Suprapubic skin (tissue), 4 donors: ENCODE measurements around the gene HEBP1.

Experiments used
- POLR2A ChIP-seq, 2 donors: fragments of 450-650 bp; IDR thresholded peaks; one replicate each; pipeline ENCODE4 v1.6.1; 2017; ENCODE audit warnings: antibody characterized with exemption in 2 of 2, mild to moderate bottlenecking in 2 of 2, moderate library complexity in 2 of 2
- POLR2AphosphoS5 ChIP-seq, 3 donors: sonication (generic); formaldehyde crosslinking; IDR thresholded peaks; one replicate each; pipeline ENCODE4 v1.6.1; 2017; ENCODE audit warnings: antibody characterized with exemption in 3 of 3
- TF ChIP-seq, protein P1 (sequence below), 2 donors: fragments of 200-600 bp in 1 of 2; fragments of 450-650 bp in 1 of 2; sonication (generic) in 1 of 2; IDR thresholded peaks; one replicate each; pipeline ENCODE4 v1.5.1; 2016 to 2019; ENCODE audit warnings: antibody characterized with exemption in 2 of 2, mild to moderate bottlenecking in 1 of 2, moderate library complexity in 1 of 2

DNA sequence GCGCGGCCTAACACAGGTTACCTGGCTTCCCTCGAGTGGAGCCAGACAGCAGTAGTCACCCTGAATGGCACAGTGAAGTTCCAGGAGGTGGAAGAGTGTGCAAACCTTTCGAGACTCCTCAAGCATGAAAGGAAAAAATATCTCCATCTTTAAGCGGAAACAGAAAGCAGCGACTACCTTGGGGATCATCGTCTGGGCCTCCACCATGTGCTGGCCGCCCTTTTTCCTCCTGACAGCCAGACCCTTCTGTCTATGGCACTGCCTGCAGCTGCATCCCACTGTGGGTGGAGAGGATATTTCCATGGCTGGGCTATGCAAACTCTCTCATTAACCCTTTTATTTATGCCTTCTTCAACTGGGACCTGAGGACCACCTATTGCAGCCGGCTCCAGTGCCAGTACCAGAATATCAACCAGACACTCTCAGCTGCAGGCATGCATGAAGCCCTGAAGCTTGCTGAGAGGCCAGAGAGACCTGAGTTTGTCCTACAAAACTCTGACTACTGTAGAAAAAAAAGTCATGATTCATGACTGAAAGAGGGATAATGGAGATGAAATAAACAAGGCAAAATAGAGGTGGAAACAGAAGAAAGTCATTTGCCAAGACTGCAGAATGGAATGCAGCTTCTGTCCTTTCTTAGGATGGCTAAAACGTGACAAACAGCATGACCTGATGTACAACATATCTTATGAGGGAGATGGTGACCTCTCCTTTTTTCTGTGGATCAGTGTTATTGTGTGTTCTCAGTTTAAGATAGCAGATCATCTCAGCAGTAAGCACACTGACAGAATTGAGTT, 2.4 kb upstream of the HEBP1 start:
- TF ChIP-seq, protein P1, sequence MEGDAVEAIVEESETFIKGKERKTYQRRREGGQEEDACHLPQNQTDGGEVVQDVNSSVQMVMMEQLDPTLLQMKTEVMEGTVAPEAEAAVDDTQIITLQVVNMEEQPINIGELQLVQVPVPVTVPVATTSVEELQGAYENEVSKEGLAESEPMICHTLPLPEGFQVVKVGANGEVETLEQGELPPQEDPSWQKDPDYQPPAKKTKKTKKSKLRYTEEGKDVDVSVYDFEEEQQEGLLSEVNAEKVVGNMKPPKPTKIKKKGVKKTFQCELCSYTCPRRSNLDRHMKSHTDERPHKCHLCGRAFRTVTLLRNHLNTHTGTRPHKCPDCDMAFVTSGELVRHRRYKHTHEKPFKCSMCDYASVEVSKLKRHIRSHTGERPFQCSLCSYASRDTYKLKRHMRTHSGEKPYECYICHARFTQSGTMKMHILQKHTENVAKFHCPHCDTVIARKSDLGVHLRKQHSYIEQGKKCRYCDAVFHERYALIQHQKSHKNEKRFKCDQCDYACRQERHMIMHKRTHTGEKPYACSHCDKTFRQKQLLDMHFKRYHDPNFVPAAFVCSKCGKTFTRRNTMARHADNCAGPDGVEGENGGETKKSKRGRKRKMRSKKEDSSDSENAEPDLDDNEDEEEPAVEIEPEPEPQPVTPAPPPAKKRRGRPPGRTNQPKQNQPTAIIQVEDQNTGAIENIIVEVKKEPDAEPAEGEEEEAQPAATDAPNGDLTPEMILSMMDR (IDR thresholded peaks at IDR 0.05) = no peak
- no peak for TF ChIP-seq POLR2A (IDR thresholded peaks at IDR 0.05)
- TF ChIP-seq POLR2AphosphoS5 (IDR thresholded peaks at IDR 0.05) = no peak
